IPS-NIHi7 (cell line): ENCODE results near the gene IFT81.
"Not testable (repeated sequence)": the region's sequence is repeated elsewhere in the genome, so short reads cannot be mapped to it uniquely, and the experiment has no call there.

Experiments
- DNase-seq: peaks from one replicate; pipeline ENCODE4 v3.0.0; 2012; ENCODE audit warnings: mixed read lengths; ENCODE audit errors: extremely low spot score

The IFT81 gene

GRCh38 chr12:110124269-110124995, at the start of gene IFT81:
IFT81 (plus strand) TSS chr12:110124357; CDS start chr12:110127381, 3,024 bp downstream.
- DNase-seq: peak; percentile 98

GRCh38 chr12:110075880-110076279, 48.3 kb upstream of the IFT81 start:
- no peak for DNase-seq

- DNase-seq: no peak
Observed at GRCh38 chr12:110077800-110078199, 46.4 kb upstream of the IFT81 start.

GRCh38 chr12:110079477-110080400, 44.4 kb upstream of the IFT81 start:
- DNase-seq: peak; percentile 22

DNA sequence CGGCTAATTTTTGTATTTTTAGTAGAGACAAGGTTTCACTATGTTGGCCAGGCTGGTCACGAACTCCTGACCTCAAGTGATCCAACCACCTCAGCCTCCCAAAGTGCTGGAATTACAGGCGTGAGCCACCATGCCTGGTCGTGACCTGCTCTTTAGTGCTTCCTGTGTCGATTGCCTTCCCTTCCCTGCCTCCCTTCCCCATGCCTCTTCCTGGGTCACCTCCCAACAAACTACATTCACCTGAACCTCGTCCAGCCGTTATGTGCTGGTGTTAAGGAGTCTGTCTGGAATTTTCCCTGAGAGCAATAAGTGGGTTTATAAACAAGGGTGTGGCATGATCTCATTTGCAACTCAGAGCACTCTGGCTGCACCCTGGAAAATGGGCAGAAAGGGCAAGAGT, 43.7 kb upstream of the IFT81 start:
- no peak for DNase-seq

- no peak for DNase-seq
Observed at GRCh38 chr12:110084314-110085015, 39.7 kb upstream of the IFT81 start.

DNA sequence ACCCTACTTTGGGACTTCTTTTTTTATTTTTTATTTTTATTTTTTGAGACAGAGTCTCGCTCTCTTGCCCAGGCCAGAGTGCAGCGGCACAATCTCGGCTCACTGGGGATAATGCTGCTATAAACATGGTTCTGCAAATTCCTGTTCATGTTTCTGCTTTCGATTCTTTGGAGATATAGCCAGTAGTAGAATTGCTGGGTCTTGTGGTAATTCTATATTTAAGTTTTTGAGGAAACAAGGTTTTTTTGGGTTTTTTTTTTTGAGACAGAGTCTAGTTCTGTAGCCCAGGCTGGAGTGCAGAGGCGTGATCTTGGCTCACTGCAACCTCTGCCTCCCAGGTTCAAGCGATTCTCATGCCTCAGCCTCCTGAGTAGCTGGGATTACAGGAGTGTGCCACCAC, 35.9 kb upstream of the IFT81 start:
- DNase-seq: not testable (repeated sequence)

DNA sequence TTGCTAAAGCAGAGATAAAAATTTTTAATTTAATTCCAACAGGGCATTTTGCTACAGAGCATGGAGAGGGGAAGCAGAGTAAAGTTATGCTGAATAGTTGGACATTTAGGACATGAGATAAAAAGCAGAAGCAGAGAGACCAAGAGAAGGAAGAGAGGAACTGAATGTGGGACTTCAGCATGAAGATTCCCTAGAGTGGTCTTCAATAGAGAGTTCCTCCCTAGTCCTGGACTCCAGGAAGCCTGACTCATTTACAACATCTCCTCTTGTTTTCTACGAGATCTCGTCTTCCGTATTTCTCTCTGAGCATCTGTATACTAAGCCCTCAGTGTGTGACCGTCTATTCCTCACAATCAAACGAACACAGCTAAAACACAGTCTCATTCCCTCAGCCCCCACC, 35.2 kb upstream of the IFT81 start:
- no peak for DNase-seq

DNA sequence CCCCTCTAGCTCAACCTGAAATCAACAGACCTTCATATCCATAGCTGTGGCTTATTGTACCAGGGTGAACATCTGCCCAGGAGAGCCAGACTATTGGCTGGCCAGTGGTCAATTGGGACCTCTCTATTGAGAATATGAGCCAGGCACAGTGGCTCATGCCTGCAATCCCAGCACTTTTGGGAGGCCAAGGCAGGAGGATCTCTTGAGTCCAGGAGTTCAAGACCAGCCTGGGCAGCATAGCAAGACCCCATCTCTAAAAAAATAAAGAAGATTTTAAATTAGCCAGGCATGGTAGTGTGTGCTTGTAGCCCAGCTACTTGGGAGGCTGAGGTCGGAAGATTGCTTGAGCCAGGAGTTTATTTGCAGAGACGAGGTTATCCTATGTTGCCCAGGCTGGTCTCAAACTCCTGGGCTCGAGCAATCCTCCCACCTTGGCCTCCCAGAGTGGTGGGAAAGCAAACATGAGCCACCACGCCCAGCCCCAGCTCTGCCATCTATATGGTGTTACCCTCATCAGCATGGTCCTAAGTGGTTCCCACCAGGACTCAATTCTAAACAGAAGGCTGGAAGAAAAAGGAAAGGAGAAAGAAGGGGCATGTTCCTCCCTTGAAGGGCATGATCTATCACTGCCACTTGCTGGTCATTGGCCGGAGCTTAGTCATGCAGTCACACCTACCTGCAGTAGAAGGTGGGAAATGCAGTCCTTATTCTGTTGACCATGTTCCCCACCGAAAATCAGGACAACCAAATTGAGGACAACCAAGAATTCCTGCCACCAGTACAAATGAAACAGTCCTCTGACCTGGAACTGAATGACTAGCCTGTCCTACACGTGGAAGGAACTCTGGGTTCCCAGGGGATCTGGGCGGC, 33.7 kb upstream of the IFT81 start:
- no peak for DNase-seq

- DNase-seq: no peak
Observed at GRCh38 chr12:110091136-110091711, 32.9 kb upstream of the IFT81 start.

- no peak for DNase-seq
Observed at GRCh38 chr12:110093631-110094311, 30.4 kb upstream of the IFT81 start.

GRCh38 chr12:110100315-110100970, 23.7 kb upstream of the IFT81 start:
- DNase-seq: peak; percentile 77

DNA sequence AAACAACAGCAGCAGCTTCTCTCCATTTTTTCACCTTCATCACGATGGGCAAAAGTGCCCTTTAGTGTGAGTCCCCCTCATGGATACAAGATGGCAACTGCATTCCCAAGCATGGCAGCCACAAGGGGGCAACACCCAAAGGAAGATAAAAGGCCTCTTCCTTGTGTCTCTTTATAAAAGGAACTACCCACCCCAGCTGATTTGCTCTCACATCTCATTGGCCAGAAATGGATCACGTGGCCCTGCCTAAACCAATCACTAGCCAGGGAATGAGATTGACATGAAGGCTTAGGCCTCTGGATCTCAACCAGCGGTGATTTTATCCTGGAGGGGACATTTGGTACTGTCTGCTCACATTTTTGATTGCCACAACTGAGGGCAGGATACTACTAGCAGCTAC, 21.9 kb upstream of the IFT81 start:
- DNase-seq: peak; percentile 89

GRCh38 chr12:110104188-110105094, 19.7 kb upstream of the IFT81 start:
- no peak for DNase-seq

DNA sequence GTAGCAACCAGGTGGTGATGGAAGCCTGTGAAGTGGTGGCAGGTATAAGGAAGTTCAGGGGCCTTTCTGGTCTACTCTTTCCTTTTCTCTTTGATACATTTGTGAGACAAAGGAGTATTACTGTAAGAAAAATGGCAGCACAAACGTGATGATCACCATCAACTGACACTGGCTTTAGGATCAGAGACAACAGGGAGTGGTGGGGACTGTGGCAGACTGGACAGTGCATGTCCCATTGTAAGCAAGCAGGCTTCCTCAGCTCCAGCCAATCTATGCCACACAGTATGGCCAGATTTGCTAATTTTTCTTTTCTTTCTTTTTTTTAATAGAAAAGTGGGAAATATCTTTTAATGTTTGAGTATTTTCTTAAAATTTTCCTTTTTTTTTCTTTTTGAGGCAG, 19.0 kb upstream of the IFT81 start:
- no peak for DNase-seq

DNA sequence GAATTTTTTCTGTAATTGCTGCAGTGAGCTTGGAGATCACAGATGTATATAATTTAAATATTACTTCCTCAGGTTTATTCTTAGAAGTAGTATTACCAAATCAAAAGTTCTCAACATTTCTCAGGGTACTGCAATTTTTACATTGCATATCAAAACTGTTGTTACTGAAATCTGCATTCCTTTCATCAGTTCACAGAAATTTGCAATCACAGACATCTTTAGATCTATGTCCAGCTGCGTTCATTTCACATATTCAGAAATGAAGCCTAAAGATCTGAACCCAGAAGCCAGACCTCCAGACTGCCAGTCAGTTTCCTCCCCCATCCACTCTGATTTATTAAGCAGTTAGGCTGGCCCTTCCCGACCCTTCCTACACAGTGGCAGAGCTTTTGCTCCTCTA, 18.2 kb upstream of the IFT81 start:
- no peak for DNase-seq

DNA sequence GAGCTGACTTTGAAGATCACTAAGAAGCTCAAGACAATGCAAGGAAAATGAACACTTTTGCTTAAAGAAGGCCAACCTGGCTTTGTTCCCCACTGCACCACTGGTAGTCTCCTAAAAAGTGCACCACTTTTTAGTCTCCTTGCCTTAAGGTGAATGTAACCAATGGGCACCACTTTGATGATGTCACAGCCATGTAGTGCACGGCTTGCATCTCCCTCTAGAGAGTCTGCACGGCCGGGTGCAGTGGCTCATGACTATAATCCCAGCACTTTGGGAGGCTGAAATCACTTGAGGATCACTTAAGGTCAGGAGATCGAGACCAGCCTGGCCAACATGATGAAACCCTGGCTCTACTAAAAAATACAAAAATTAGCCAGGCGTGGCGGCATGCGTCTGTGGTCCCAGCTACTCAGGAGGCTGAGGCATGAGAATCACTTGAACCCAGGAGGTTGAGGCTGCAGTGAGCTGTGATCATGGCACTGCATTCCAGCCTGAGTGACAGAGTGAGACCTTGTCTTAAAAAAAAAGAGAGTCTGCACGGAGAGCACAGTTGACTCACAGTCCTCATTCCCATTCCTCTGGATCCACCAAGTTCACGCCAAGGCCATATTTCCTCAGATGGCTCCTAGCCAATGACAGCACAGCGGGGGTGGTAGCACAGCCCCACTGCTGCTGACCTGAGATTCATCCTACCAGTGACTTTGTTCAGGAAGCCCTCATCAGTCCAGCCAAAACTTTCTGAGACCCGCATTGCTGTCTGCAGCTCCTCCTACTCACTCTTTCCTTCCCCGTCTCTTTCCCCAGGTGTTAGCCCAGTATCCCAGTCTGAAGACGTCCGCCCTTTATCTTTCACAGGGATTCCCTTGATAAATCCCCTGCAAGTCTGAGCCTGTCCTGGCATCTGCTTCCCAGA, 16.5 kb upstream of the IFT81 start:
- no peak for DNase-seq
